Upper lobe of right lung (tissue), 1 donor: ENCODE data around the gene ACTR3. TPM values are rescaled to one million over a fixed set of nuclear protein-coding genes. Genes with fewer than 3 reads are reported as not detected.

Source experiments
- ATAC-seq: fragments of 200-7000 bp; cut with Tn5 transposase; one replicate; pipeline ENCODE4 v1.9.1; 2020; ENCODE audit warnings: mild to moderate bottlenecking, moderate library complexity
- DNase-seq: peaks from one replicate; pipeline ENCODE4 v3.0.0-alpha.2; 2020
- H3K27ac ChIP-seq: fragments of 200-600 bp; one replicate; pipeline ENCODE4 v1.8.0; 2022
- H3K27me3 ChIP-seq: fragments of 200-600 bp; one replicate; pipeline ENCODE4 v1.8.0; 2022; ENCODE audit warnings: mild to moderate bottlenecking
- H3K36me3 ChIP-seq: fragments of 200-600 bp; one replicate; pipeline ENCODE4 v1.8.0; 2022
- H3K4me1 ChIP-seq: fragments of 200-600 bp; one replicate; pipeline ENCODE4 v1.8.0; 2022
- H3K4me3 ChIP-seq: fragments of 200-600 bp; one replicate; pipeline ENCODE4 v1.8.0; 2022; ENCODE audit warnings: mild to moderate bottlenecking
- H3K9me3 ChIP-seq: fragments of 200-600 bp; one replicate; pipeline ENCODE4 v1.8.0; 2022
- CTCF ChIP-seq: fragments of 200-600 bp; IDR thresholded peaks from one replicate; pipeline ENCODE4 v1.8.0; 2022; ENCODE audit warnings: antibody characterized with exemption
- intact Hi-C: fragments of 100-400 bp; cut with DNase I; formaldehyde crosslinking; loops from one replicate; pipeline ENCODE4 v1.11.0; 2022
- total RNA-seq: library from RNA; stranded (reverse); fragmentation: NEBNext Ultra II Directional; extraction: Animal tissue kit (Norgen Biotek cat#: 25700); gene quantifications from one replicate; pipeline ENCODE4 v1.2.1, GENCODE V29; 2021
- donor health status: DM: no; HTN: yes; CAD: no; lungs with severe emphysema.

Gene ACTR3
- total RNA-seq, 1 donor from 2014 or later: 229 TPM

- intact Hi-C loops: no loop called here
- no peak for TF ChIP-seq CTCF
- DNase-seq: no peak
- no peaks in the 10 kb centered on the region for H3K9me3 ChIP-seq
- H3K36me3 ChIP-seq: no peaks in the 10 kb centered on the region
- no peaks in the 10 kb centered on the region for H3K4me1 ChIP-seq
- H3K4me3 ChIP-seq: no peak overlapping the region
- no peak overlapping the region for H3K27ac ChIP-seq
- H3K27me3 ChIP-seq: no peaks in the 10 kb centered on the region
- ATAC-seq: no peak
Measured at GRCh38 chr2:114006460-114006859, 116.6 kb downstream of the ACTR3 start.

GRCh38 chr2:114007436-114007835 is 117.5 kb downstream of the ACTR3 start:
- Histone ChIP-seq H3K27me3 (no peaks in the 10 kb centered on the region), H3K4me1 (no peaks in the 10 kb centered on the region), H3K9me3 (no peaks in the 10 kb centered on the region), H3K27ac (no peak overlapping the region), H3K36me3 (no peaks in the 10 kb centered on the region), H3K4me3 (no peak overlapping the region)
- intact Hi-C loops: no loop called here
- no peak for DNase-seq
- peak; percentile 32 for ATAC-seq
- no peak for TF ChIP-seq CTCF

GRCh38 chr2:114008720-114009119 is 118.8 kb downstream of the ACTR3 start:
- intact Hi-C loops: no loop called here
- Histone ChIP-seq H3K27ac (no peak overlapping the region), H3K4me1 (no peaks in the 10 kb centered on the region), H3K27me3 (no peaks in the 10 kb centered on the region), H3K9me3 (no peaks in the 10 kb centered on the region), H3K4me3 (no peak overlapping the region), H3K36me3 (no peaks in the 10 kb centered on the region)
- no peak for TF ChIP-seq CTCF
- ATAC-seq: no peak
- DNase-seq: no peak

GRCh38 chr2:114009205-114009944 is 119.5 kb downstream of the ACTR3 start:
- intact Hi-C loops: no loop called here
- no peak overlapping the region for H3K4me3 ChIP-seq
- H3K27me3 ChIP-seq: no peaks in the 10 kb centered on the region
- no peak for TF ChIP-seq CTCF
- ATAC-seq: no peak
- no peak overlapping the region for H3K27ac ChIP-seq
- no peaks in the 10 kb centered on the region for H3K36me3 ChIP-seq
- no peak for DNase-seq
- no peaks in the 10 kb centered on the region for H3K4me1 ChIP-seq
- H3K9me3 ChIP-seq: no peaks in the 10 kb centered on the region

GRCh38 chr2:114010001-114010400 is 120.1 kb downstream of the ACTR3 start:
- no peaks in the 10 kb centered on the region for H3K27me3 ChIP-seq
- no peak for DNase-seq
- no peaks in the 10 kb centered on the region for H3K4me1 ChIP-seq
- H3K4me3 ChIP-seq: no peak overlapping the region
- no peak for ATAC-seq
- no peak for TF ChIP-seq CTCF
- H3K27ac ChIP-seq: no peak overlapping the region
- no peaks in the 10 kb centered on the region for H3K36me3 ChIP-seq
- intact Hi-C loops: no loop called here
- no peaks in the 10 kb centered on the region for H3K9me3 ChIP-seq

- intact Hi-C loops: no loop called here
- TF ChIP-seq CTCF: no peak
Measured at GRCh38 chr2:114011713-114012112, 121.8 kb downstream of the ACTR3 start.

More at GRCh38 chr2:114011713-114012112, 121.8 kb downstream of the ACTR3 start:
- H3K36me3 ChIP-seq: no peaks in the 10 kb centered on the region
- no peak overlapping the region for H3K4me3 ChIP-seq
- no peaks in the 10 kb centered on the region for H3K4me1 ChIP-seq
- ATAC-seq: peak; percentile 64
- DNase-seq: no peak
- H3K27me3 ChIP-seq: no peaks in the 10 kb centered on the region
- no peak overlapping the region for H3K27ac ChIP-seq
- H3K9me3 ChIP-seq: no peaks in the 10 kb centered on the region
